HG03439 (cell line): Measurements from ENCODE around the gene KIF21A.

Experiments
- ATAC-seq: cut with Tn5 transposase; IDR thresholded peaks from one replicate; pipeline ENCODE4 v1.9.1; 2021; ENCODE audit warnings: mild to moderate bottlenecking, moderate library complexity; ENCODE audit not compliant: unreplicated experiment

KIF21A gene

DNA sequence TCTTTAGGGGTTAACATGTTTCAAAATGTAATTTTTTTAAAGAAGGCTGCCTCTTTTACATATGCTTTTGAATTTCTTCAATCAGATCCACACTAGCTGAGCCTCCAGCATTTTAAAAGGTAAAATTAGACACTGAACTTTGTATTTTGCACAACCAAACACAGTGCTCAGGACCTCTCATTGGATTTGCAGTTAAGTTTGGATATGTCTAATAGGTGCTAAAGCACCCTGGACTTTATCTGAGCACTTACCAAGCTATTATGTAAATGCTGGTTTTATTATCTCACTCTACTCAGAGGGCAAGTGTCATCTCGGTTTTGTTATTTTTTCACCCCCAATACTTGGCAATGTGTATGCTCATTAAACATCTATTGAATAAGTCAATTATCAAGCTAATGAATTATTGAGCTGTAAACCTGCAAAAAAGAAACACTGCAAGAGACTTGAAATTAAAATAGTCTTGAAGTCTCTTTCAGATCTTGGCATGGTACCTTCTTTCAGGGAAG lies 150.7 kb downstream of the KIF21A start:
- ATAC-seq, result no peak

DNA sequence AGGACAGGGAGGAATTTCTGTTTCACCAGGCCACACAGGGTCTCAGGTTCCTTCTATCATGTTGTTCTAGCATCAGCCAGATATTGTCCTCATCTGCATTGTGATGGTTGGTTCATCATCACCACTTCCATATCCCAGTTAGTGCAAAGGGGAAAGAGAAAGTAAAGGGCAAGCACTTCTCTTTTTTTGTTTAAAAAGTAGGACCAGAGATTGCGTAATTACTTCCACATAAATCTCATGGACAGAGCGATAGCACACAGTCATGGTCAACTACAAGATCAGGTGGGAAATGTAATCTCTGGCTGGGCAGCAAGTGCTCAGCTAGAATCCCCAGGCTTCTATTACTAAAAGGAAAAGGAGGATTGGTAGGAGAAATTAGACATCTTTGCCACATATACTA lies 155.1 kb downstream of the KIF21A start:
- ATAC-seq, result no peak

GRCh38 chr12:39287409-39287808 lies 155.5 kb downstream of the KIF21A start:
- no peak for ATAC-seq

DNA sequence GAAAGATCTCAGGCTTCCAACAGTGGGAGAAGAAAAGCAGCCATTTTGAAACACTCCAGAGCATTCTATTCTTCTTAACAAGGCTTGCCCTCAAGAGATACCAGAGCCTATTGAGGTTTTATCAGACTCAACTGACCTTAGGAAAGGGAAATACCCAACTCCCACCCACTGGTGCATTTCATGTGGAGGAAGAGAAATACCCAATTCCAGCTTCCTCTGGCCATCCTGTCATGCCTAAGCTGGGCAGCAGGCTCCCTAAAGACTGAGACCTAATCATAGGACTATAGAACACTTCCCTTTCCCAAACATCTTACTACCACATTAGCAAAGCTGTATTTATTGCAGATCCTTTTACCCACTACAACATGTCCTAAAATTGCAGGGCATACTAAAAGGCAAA lies 164.5 kb downstream of the KIF21A start:
- no peak for ATAC-seq

- ATAC-seq, result no peak
These were observed 165.5 kb downstream of the KIF21A start for GRCh38 chr12:39277416-39277815.

DNA sequence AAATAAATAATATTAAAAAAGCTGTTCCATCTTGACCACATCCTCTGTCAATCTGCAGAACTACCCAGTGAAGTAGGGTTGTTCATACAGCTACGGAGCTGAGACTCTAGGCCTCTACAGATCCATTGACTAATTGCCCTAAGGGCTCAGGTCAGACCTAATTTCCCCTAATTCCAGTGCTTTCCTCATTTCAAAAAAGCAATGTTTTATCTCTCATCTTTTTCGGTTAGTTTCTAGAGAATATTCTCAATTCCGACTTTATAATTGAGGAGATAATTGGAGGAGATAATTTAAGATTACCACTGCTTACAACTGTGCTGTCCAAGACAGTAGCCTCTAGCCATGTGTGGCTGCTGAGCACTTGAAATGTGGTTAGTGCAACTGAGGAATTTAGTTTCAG lies 167.1 kb downstream of the KIF21A start:
- no peak for ATAC-seq

GRCh38 chr12:39272871-39273655 lies 169.9 kb downstream of the KIF21A start:
- ATAC-seq, result no peak

GRCh38 chr12:39269492-39269891 lies 173.4 kb downstream of the KIF21A start:
- no peak for ATAC-seq

GRCh38 chr12:39267886-39268285 lies 175.0 kb downstream of the KIF21A start:
- no peak for ATAC-seq

DNA sequence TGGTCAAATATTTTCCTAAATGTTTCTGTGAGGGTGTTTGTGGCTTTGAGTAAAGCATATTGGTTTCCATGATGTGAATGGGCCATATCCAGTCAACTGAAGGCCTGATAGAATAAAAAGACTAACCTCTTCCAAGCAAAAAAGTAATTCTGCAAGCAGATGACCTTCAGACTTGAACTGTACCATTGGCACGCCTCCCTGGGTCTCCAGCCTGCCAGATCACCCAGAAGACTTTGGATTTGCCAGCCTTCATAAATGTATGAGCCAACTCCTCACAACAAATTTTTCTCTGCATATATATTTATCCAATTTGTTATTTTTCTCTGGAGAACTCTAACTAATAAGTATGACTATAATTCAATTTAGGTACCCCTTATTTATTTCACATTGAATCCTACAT lies 190.3 kb downstream of the KIF21A start:
- ATAC-seq, result no peak
